Motor neuron (in vitro differentiated cells): ENCODE data around the gene CHRM1. TPM values are rescaled to one million over a fixed set of nuclear protein-coding genes. Genes with fewer than 3 reads are reported as not detected.
A peak's percentile ranks its signal among the peaks of the same experiment; 100 is the strongest.
"Not testable (repeated sequence)": the region's sequence is repeated elsewhere in the genome, so short reads cannot be mapped to it uniquely, and the experiment has no call there.

Source experiments
- ATAC-seq, 8 experiments: fragments of 200-7000 bp; cut with Tn5 transposase; replicated peaks in 6 of 8; 2 replicates each; pipeline ENCODE4 v1.8.0; 2021; ENCODE audit warnings: mild to moderate bottlenecking in 8 of 8, moderate library complexity in 8 of 8
- H3K27ac ChIP-seq, 2 donors: fragments of 250-450 bp; sonication (Bioruptor Pico); 2 replicates each; pipeline ENCODE4 v1.9.0; 2021; ENCODE audit warnings: antibody characterized with exemption in 2 of 2, mild to moderate bottlenecking in 2 of 2, moderate library complexity in 1 of 2
- H3K4me1 ChIP-seq, 2 donors: fragments of 250-450 bp; sonication (Bioruptor Pico); replicated peaks in 1 of 2; 2 replicates each; pipeline ENCODE4 v1.6.1; 2021; ENCODE audit warnings: antibody characterized with exemption in 2 of 2, mild to moderate bottlenecking in 2 of 2, moderate library complexity in 1 of 2
- H3K4me3 ChIP-seq, 5 donors: fragments of 250-450 bp; sonication (Bioruptor Pico); 2 replicates each; pipeline ENCODE4 v1.9.0; 2021; ENCODE audit warnings: antibody characterized with exemption in 5 of 5, mild to moderate bottlenecking in 5 of 5, moderate library complexity in 4 of 5
- WGBS, 10 experiments: fragments of 450-650 bp; shearing (Covaris generic); methylation state at CpG; one replicate each; pipeline ENCODE4 v1.0.0; 2022; 5-methylcytosine and 5-hydroxymethylcytosine counted together
- in situ Hi-C, 9 experiments: fragments of 400-800 bp; cut with MboI; loops; one replicate each; pipeline ENCODE4 v1.15.0; 2021; ENCODE audit warnings: low sequenced_read_pairs in 9 of 9, low pct_unique_long_range_greater_than_20kb in 2 of 9; ENCODE audit not compliant: unreplicated experiment in 9 of 9
- total RNA-seq, 8 experiments: library from RNA; unstranded; fragments of 300-600 nt; gene quantifications; 2 replicates each; pipeline versions ENCODE4 v1.2.3 to v1.2.4, GENCODE V29; 2022

Gene CHRM1
- total RNA-seq, 8 experiments from 2014 or later: 0.04 to 0.81 (median 0.19) TPM; not detected in 2

DNA sequence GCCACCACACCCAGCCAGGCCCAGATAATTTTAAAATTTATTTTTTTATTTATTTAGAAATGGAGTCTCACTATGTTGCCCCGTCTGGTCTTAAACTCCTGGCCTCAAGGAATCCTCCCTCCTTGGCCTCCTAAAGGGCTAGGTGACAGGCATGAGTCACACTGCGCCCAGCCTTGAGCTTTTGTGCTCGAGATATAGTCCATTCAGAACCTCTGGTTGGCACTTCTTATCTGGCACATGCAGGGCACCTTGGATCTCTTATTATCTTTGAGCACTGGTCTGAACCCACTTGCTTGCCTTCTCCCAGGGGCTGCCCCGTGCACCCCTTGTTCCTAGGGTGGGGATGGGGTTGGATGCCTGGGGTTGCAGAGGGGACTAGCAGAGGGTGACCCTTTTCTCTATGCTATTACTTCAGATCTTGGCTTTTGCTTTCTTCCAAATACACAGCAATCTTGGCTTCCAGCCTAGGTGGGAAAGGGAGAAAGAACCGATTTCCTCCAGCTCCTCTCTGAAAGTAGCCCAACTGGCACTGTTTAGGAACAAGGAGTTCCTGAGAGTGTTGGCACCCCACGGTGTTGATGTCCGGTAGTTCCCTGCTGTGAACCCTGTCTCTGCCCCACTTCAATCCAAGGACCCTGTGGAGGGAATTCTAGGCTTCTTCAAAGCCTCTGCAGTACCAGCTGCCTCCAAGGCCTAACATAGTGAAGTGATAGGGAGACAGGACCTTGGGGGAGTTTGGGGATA lies 41.8 kb downstream of the CHRM1 start:
- Histone ChIP-seq H3K4me1 (peaks cover 20 to 27% of the 10 kb centered on the region in 2 donors), H3K27ac (peak overlapping the region; percentile 98), H3K4me3 (peak overlapping the region; percentile 80 to 89 (median 86))
- in situ Hi-C loops: loop anchor here in 1 of 9 experiments (25.0 kb wide), 1 partner anchor 492 kb away; no protein-coding TSS in a partner anchor
- no peak for ATAC-seq
- 50 to 94% (median 80%) methylated on average over 1 to 6 of the region's 7 CpGs; no CpG with 5 or more reads in 4 of the 10 experiments for WGBS, 10 experiments

DNA sequence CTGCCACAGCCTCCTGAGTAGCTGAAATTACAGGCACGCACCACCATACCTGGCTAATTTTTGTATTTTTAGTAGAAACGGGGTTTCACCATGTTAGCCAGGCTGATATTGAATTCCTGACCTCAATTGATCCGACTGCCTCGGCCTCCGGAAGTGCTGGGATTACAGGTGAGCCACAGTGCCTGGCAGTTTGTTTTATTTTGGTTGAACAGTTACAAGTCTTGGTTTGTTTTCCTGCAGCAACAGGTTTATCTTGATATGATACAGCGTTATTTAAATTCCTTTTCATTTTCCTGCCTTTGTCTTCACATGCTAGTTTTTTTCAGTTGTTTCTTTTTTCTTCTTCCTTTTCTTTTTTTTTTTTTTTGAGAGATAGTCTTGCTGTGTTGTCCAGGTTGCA lies 44.5 kb downstream of the CHRM1 start:
- ATAC-seq: no peak
- WGBS, 10 experiments: 95 to 100% (median 98%) methylated on average over 3 to 6 of the region's 6 CpGs; no CpG with 5 or more reads in 1 of the 10 experiments
- peaks cover 8 to 9% of the 10 kb centered on the region in 2 donors for H3K4me1 ChIP-seq
- H3K4me3 ChIP-seq: no peak overlapping the region
- H3K27ac ChIP-seq: no peak overlapping the region
- in situ Hi-C loops: loop anchor here in 1 of 9 experiments (25.0 kb wide), 1 partner anchor 489 kb away; no protein-coding TSS in a partner anchor

DNA sequence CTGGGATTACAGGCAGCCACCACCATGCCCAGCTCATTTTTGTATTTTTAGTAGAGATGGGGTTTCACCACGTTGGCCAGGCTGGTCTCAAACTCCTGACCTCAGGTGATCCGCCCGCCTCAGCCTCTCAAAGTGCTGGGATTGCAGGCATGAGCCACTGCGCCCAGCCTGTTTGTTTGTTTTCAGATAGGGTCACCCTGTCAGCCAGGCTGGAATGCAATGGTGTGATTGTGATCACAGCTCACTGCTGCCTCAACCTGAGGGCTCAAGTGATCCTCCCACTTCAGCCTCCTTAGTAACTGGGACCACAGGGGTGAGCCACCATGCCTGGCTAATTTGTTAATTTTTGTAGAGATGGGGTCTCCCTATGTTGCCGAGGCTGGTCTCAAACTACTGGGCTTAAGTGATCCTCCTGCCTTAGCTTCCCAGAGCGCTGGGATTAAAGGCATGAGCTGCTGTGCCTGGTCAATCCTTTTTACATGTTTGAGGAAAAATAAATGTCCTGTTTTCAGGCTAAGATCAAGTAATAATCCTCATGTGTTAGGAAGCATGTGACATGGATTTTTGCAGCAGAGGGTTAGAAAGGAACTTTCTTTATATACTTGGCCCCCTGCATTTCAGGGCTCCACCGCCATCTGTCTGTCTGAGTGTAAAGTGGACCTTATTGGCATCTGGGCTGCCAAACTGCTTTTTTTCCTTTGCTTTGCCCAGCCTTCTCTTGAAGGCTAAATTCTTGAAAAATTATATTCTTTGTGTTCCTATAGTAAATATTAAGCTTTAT lies 45.3 kb downstream of the CHRM1 start:
- Histone ChIP-seq H3K27ac (no peak overlapping the region), H3K4me3 (no peak overlapping the region), H3K4me1 (peaks cover 8 to 9% of the 10 kb centered on the region in 2 donors)
- WGBS, 10 experiments: 67 to 100% (median 94%) methylated on average over 1 to 3 of the region's 7 CpGs; no CpG with 5 or more reads in 1 of the 10 experiments
- no peak for ATAC-seq
- in situ Hi-C loops: loop anchor here in 1 of 9 experiments (25.0 kb wide), 1 partner anchor 489 kb away; no protein-coding TSS in a partner anchor

DNA sequence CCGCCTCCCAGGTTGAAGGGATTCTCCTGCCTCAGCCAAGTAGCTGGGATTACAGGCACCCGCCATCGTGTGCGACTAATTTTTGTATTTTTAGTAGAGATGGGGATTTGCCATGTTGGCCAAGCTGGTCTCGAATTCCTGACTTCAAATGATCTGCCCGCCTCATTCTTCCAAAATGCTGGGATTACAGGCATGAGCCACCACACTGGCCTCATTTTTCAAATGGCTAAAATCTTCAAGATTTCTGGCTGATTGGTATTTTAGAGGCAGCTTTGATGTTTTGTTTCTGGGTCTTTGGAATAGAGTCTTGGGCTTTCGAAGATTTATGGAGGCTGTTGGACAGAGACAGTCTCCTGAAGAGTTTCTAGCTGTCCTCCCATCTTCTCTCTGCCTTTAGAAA lies 46.3 kb downstream of the CHRM1 start:
- H3K27ac ChIP-seq: no peak overlapping the region
- no peak overlapping the region for H3K4me3 ChIP-seq
- peaks cover 6% of the 10 kb centered on the region in 2 donors for H3K4me1 ChIP-seq
- WGBS, 10 experiments: 88 to 100% (median 96%) methylated on average over 2 to 6 of the region's 7 CpGs; no CpG with 5 or more reads in 2 of the 10 experiments
- in situ Hi-C loops: loop anchor here in 1 of 9 experiments (25.0 kb wide), 1 partner anchor 488 kb away; no protein-coding TSS in a partner anchor
- no peak for ATAC-seq

DNA sequence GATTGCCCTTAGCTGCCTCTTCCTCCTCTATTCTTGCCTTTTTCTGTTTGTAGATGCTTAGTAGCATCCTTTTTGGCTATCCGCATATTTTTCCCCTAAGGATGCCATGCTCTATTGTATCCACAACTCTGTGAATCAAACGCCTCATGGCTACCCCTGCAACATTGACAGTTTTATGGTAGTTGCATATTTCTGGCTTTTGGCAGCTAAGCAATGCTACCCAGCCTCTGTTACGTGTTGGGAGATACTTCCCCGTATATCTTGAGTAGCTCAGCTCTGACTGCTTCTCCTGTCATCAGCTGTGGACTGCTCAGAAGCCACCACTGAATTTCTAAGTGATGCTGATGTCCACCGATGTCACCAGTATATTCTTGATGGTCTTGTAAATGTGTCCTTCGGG lies 55.5 kb downstream of the CHRM1 start:
- no peak overlapping the region for H3K27ac ChIP-seq
- peaks cover 9 to 12% of the 10 kb centered on the region in 2 donors for H3K4me1 ChIP-seq
- peak in 2 of 8 experiments; percentile 17 to 59 for ATAC-seq
- WGBS, 10 experiments: 50 to 96% (median 78%) methylated on average over 1 to 6 of the region's 6 CpGs; no CpG with 5 or more reads in 2 of the 10 experiments
- H3K4me3 ChIP-seq: no peak overlapping the region
- in situ Hi-C loops: no loop called here

DNA sequence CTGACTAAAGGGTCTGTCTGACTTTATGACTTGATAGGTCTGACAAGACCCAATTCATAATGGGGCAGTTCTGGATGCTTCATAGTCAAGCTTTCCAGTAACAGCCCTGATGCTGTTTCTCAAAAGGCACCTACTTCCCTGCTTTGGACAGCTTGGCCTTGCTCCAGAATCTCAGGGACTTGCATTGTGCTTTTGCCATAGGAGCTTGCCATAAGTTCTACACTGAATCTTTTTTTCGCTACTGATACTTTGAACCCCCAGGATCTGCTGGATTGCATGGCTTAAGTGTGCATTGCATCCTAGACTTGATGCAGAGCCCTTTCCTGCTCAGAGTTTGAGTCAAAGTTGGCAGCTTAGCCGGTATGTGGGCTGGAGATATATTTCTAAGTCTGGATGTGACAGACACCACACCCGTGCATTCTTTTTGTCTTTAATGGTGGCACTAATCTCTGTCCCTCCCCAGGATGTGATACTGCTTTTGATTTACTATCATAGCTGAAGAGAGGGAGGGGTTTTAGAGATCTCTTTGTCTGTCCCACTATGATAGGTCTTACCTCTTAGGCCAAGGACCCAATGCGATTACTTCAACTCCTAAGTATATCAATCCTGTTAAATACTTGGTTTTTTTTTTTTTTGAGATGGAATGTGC lies 57.4 kb downstream of the CHRM1 start:
- 50 to 100% (median 88%) methylated on average over 1 to 4 of the region's 4 CpGs; no CpG with 5 or more reads in 2 of the 10 experiments for WGBS, 10 experiments
- in situ Hi-C loops: no loop called here
- Histone ChIP-seq H3K27ac (no peak overlapping the region), H3K4me1 (peaks cover 13 to 25% of the 10 kb centered on the region in 2 donors), H3K4me3 (no peak overlapping the region)
- no peak for ATAC-seq

DNA sequence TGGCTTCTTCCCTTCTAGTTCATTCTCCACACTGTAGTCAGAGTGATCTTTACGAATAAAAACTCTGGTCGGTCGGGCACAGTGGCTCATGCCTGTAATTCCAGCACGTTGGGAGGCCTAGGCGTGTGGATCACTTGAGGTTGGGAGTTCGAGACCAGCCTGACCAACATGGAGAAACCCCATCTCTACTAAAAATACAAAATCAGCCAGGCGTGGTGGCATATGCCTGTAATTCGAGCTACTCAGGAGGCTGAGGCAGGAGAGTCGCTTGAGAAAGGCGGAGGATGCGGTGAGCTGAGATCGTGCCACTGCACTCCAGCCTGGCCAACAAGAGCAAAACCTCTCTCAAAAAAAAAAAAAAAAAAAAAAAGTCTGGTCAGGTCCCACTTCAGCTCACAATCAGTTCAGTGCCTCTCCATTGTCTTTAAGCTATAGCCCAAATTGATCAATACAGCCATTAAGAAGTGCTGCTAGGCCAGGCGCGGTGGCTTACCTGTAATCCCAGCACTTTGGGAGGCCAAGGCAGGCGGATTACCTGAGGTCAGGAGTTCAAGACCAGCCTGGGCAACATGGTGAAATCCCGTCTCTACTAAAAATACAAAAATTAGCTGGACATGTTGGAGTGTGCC lies 59.5 kb downstream of the CHRM1 start:
- H3K4me3 ChIP-seq, in situ Hi-C loops, ATAC-seq: not testable (repeated sequence)
- H3K27ac ChIP-seq: peak overlapping the region in 1 of 2 donors; percentile 28
- H3K4me1 ChIP-seq: peaks cover 34 to 42% of the 10 kb centered on the region in 2 donors
- WGBS, 10 experiments: 80 to 100% (median 87%) methylated on average over 1 to 13 of the region's 16 CpGs; no CpG with 5 or more reads in 2 of the 10 experiments

DNA sequence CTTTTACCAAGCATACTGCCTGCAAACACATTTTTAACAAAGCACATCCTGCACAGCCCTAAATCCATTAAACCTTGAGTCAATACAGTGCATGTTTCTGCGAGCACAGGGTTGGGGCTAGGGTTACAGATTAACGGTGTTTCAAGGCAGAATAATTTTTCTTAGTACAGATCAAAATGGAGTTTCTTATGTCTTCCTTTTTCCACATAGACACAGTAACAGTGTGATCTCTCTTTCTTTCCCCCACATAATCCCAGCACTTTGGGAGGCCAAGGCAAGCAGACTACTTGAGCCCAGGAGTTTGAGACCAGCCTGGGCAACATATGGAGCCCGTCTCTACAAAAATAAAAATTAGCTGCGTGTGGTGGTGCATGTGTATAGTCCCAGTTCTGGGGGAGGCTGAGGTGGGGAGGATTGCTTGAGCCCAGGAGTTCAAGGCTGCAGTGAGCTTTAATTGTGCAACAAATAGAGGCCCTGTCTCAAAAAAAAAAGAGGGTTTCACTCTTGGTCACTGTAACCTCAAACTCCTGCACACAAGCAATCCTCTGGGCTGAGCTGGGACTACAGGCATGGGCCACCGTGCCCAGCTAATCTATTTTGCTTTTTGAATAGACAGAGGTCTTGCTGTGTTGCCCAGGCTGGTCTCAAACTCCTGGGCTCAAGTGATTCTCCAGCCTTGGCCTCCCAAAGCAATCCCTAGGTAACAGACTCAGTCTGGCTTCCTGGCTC lies 60.2 kb downstream of the CHRM1 start:
- 66 to 100% (median 85%) methylated on average over 1 to 5 of the region's 5 CpGs; no CpG with 5 or more reads in 2 of the 10 experiments for WGBS, 10 experiments
- Histone ChIP-seq H3K4me3 (no peak overlapping the region), H3K27ac (peak overlapping the region in 1 of 2 donors; percentile 31), H3K4me1 (peaks cover 34 to 42% of the 10 kb centered on the region in 2 donors)
- in situ Hi-C loops: no loop called here
- ATAC-seq: no peak

DNA sequence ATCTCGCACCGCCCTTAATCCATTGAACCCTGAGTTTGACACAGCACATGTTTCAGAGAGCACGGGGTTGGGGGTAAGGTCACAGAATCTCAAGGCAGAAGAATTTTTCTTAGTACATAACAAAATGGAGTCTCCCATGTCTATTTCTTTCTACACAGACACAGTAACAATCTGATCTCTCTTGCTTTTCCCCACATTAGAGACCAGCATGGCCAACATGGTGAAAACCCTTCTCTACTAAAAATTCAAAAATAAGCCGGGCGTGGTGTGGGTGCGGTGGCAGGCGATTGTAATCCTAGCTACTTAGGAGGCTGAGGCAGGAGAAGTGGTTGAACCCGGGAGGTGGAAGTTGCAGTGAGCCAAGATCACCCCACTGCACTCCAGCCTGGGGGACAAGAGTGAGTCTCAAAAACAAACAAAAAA lies 61.9 kb downstream of the CHRM1 start:
- H3K27ac ChIP-seq, in situ Hi-C loops: not testable (repeated sequence)
- Histone ChIP-seq H3K4me1 (peaks cover 38 to 43% of the 10 kb centered on the region in 2 donors), H3K4me3 (peak overlapping the region in 1 of 5 donors; percentile 97)
- 6 to 100% (median 80%) methylated on average over 2 to 4 of the region's 8 CpGs; no CpG with 5 or more reads in 7 of the 10 experiments for WGBS, 10 experiments
- peak in 1 of 8 experiments; percentile 6 for ATAC-seq
